NCI-H2171 treated with DMSO at 0.1 percent for 48 hours (cell line): Measurements from ENCODE around the gene CD180.

Experiments
- DNase-seq: peaks from one replicate; lab custom pipeline; 2025; lab: John Stamatoyannopoulos, UW

The CD180 gene

GRCh38 chr5:67160985-67161384 lies 35.6 kb downstream of the CD180 start:
- DNase-seq, result no peak

GRCh38 chr5:67160272-67160671 lies 36.3 kb downstream of the CD180 start:
- no peak for DNase-seq

GRCh38 chr5:67156976-67157583 lies 39.5 kb downstream of the CD180 start:
- peak; percentile 19 for DNase-seq

- no peak for DNase-seq
These were observed 41.9 kb downstream of the CD180 start for GRCh38 chr5:67154556-67155206.

- no peak for DNase-seq
These were observed 43.3 kb downstream of the CD180 start for GRCh38 chr5:67153292-67153691.

- DNase-seq, result no peak
These were observed 44.2 kb downstream of the CD180 start for GRCh38 chr5:67152400-67152799.

- no peak for DNase-seq
These were observed 46.6 kb downstream of the CD180 start for GRCh38 chr5:67149951-67150523.

GRCh38 chr5:67149057-67149950 lies 47.3 kb downstream of the CD180 start:
- no peak for DNase-seq

GRCh38 chr5:67147760-67148159 lies 48.8 kb downstream of the CD180 start:
- DNase-seq, result no peak

GRCh38 chr5:67146981-67147380 lies 49.6 kb downstream of the CD180 start:
- DNase-seq, result no peak

GRCh38 chr5:67146574-67146973 lies 50.0 kb downstream of the CD180 start:
- no peak for DNase-seq

GRCh38 chr5:67144183-67144639 lies 52.4 kb downstream of the CD180 start:
- DNase-seq, result no peak

GRCh38 chr5:67143549-67143948 lies 53.0 kb downstream of the CD180 start:
- no peak for DNase-seq

- no peak for DNase-seq
These were observed 53.8 kb downstream of the CD180 start for GRCh38 chr5:67142816-67143215.

- DNase-seq, result no peak
These were observed 55.0 kb downstream of the CD180 start for GRCh38 chr5:67141644-67142043.

- DNase-seq, result no peak
These were observed 56.2 kb downstream of the CD180 start for GRCh38 chr5:67140413-67140812.

- no peak for DNase-seq
These were observed 57.6 kb downstream of the CD180 start for GRCh38 chr5:67139030-67139429.

- DNase-seq, result no peak
These were observed 61.1 kb downstream of the CD180 start for GRCh38 chr5:67135381-67135984.

GRCh38 chr5:67133776-67134175 lies 62.8 kb downstream of the CD180 start:
- peak; percentile 77 for DNase-seq

- no peak for DNase-seq
These were observed 63.4 kb downstream of the CD180 start for GRCh38 chr5:67133217-67133616.

GRCh38 chr5:67129768-67130167 lies 66.8 kb downstream of the CD180 start:
- DNase-seq, result no peak
